ENCODE results near the gene ELF1. TPM values are rescaled to one million over a fixed set of nuclear protein-coding genes. Genes with fewer than 3 reads are reported as not detected.

ELF1 gene
- total RNA-seq, 1 experiment from 2014 or later = 11.3 TPM

- Histone ChIP-seq H3K4me3 (peak overlapping the region; percentile 33), H3K9me3 (no peaks in the 10 kb centered on the region), H3K36me3 (no peaks in the 10 kb centered on the region), H3K27me3 (no peaks in the 10 kb centered on the region)
- DNase-seq = no peak
Measured at GRCh38 chr13:41017817-41018601, 1.1 kb downstream of the ELF1 start.

GRCh38 chr13:41017159-41017558 lies 2.0 kb downstream of the ELF1 start:
- H3K9me3 ChIP-seq = no peaks in the 10 kb centered on the region
- no peak overlapping the region for H3K4me3 ChIP-seq
- no peaks in the 10 kb centered on the region for H3K36me3 ChIP-seq
- no peaks in the 10 kb centered on the region for H3K27me3 ChIP-seq
- DNase-seq = no peak

- H3K4me3 ChIP-seq = no peak overlapping the region
Measured at GRCh38 chr13:41015920-41016319, 3.2 kb downstream of the ELF1 start.

GRCh38 chr13:41013835-41014234 lies 5.3 kb downstream of the ELF1 start:
- H3K27me3 ChIP-seq = no peaks in the 10 kb centered on the region
- no peak for DNase-seq
- no peak overlapping the region for H3K4me3 ChIP-seq
- H3K9me3 ChIP-seq = no peaks in the 10 kb centered on the region
- no peaks in the 10 kb centered on the region for H3K36me3 ChIP-seq

More at GRCh38 chr13:41015920-41016319, 3.2 kb downstream of the ELF1 start:
- Histone ChIP-seq H3K27me3 (no peaks in the 10 kb centered on the region), H3K9me3 (no peaks in the 10 kb centered on the region), H3K36me3 (no peaks in the 10 kb centered on the region)
- DNase-seq = no peak

- DNase-seq = no peak
Measured at GRCh38 chr13:41012536-41012935, 6.6 kb downstream of the ELF1 start.

GRCh38 chr13:41011382-41011956 lies 7.6 kb downstream of the ELF1 start:
- Histone ChIP-seq H3K36me3 (no peaks in the 10 kb centered on the region), H3K4me3 (no peak overlapping the region), H3K9me3 (no peaks in the 10 kb centered on the region), H3K27me3 (no peaks in the 10 kb centered on the region)
- DNase-seq = no peak

More at GRCh38 chr13:41012536-41012935, 6.6 kb downstream of the ELF1 start:
- no peaks in the 10 kb centered on the region for H3K27me3 ChIP-seq
- H3K36me3 ChIP-seq = no peaks in the 10 kb centered on the region
- H3K9me3 ChIP-seq = no peaks in the 10 kb centered on the region
- no peak overlapping the region for H3K4me3 ChIP-seq

GRCh38 chr13:41008349-41008980 lies 10.7 kb downstream of the ELF1 start:
- Histone ChIP-seq H3K36me3 (no peaks in the 10 kb centered on the region), H3K4me3 (no peak overlapping the region), H3K9me3 (no peaks in the 10 kb centered on the region), H3K27me3 (no peaks in the 10 kb centered on the region)
- no peak for DNase-seq

- DNase-seq = no peak
- no peaks in the 10 kb centered on the region for H3K9me3 ChIP-seq
- H3K27me3 ChIP-seq = no peaks in the 10 kb centered on the region
- no peak overlapping the region for H3K4me3 ChIP-seq
- no peaks in the 10 kb centered on the region for H3K36me3 ChIP-seq
Measured at GRCh38 chr13:41007744-41008128, 11.4 kb downstream of the ELF1 start.

- no peaks in the 10 kb centered on the region for H3K36me3 ChIP-seq
- H3K27me3 ChIP-seq = no peaks in the 10 kb centered on the region
- no peak for DNase-seq
- H3K9me3 ChIP-seq = no peaks in the 10 kb centered on the region
- H3K4me3 ChIP-seq = no peak overlapping the region
Measured at GRCh38 chr13:41006978-41007743, 12.0 kb downstream of the ELF1 start.

GRCh38 chr13:41006306-41006705 lies 12.8 kb downstream of the ELF1 start:
- Histone ChIP-seq H3K27me3 (no peaks in the 10 kb centered on the region), H3K9me3 (no peaks in the 10 kb centered on the region), H3K36me3 (no peaks in the 10 kb centered on the region), H3K4me3 (no peak overlapping the region)
- DNase-seq = no peak

- Histone ChIP-seq H3K36me3 (no peaks in the 10 kb centered on the region), H3K4me3 (no peak overlapping the region), H3K9me3 (no peaks in the 10 kb centered on the region), H3K27me3 (no peaks in the 10 kb centered on the region)
- DNase-seq = no peak
Measured at GRCh38 chr13:41005704-41006103, 13.4 kb downstream of the ELF1 start.

- Histone ChIP-seq H3K36me3 (no peaks in the 10 kb centered on the region), H3K4me3 (no peak overlapping the region), H3K27me3 (no peaks in the 10 kb centered on the region), H3K9me3 (no peaks in the 10 kb centered on the region)
- no peak for DNase-seq
Measured at GRCh38 chr13:41004875-41005693, 14.0 kb downstream of the ELF1 start.

GRCh38 chr13:41002606-41003005 lies 16.5 kb downstream of the ELF1 start:
- no peak for DNase-seq
- H3K4me3 ChIP-seq = no peak overlapping the region
- peaks cover 5% of the 10 kb centered on the region; the same call in 1 of the 2 replicates for H3K36me3 ChIP-seq
- no peaks in the 10 kb centered on the region for H3K27me3 ChIP-seq
- H3K9me3 ChIP-seq = no peaks in the 10 kb centered on the region

GRCh38 chr13:41001695-41002094 lies 17.4 kb downstream of the ELF1 start:
- peaks cover 5% of the 10 kb centered on the region; the same call in 1 of the 2 replicates for H3K36me3 ChIP-seq
- no peak for DNase-seq
- no peaks in the 10 kb centered on the region for H3K9me3 ChIP-seq
- H3K4me3 ChIP-seq = no peak overlapping the region
- H3K27me3 ChIP-seq = no peaks in the 10 kb centered on the region

- no peaks in the 10 kb centered on the region for H3K27me3 ChIP-seq
- H3K36me3 ChIP-seq = peaks cover 5% of the 10 kb centered on the region; the same call in 1 of the 2 replicates
Measured at GRCh38 chr13:40999416-40999815, 19.7 kb downstream of the ELF1 start.

GRCh38 chr13:40996426-40997092 lies 22.6 kb downstream of the ELF1 start:
- H3K36me3 ChIP-seq = peaks cover 5% of the 10 kb centered on the region; the same call in 1 of the 2 replicates

More at GRCh38 chr13:40999416-40999815, 19.7 kb downstream of the ELF1 start:
- DNase-seq = no peak
- Histone ChIP-seq H3K9me3 (no peaks in the 10 kb centered on the region), H3K4me3 (no peak overlapping the region)

More at GRCh38 chr13:40996426-40997092, 22.6 kb downstream of the ELF1 start:
- H3K27me3 ChIP-seq = no peaks in the 10 kb centered on the region
- no peak overlapping the region for H3K4me3 ChIP-seq
- no peak for DNase-seq
- no peaks in the 10 kb centered on the region for H3K9me3 ChIP-seq
